GM18517 (cell line): ENCODE data around the gene SEMA4G.

ENCODE experiments used
- ATAC-seq: cut with Tn5 transposase; IDR thresholded peaks from one replicate; pipeline ENCODE4 v1.9.1; 2021; ENCODE audit warnings: mild to moderate bottlenecking, moderate library complexity; ENCODE audit not compliant: unreplicated experiment

Gene SEMA4G, protein sequence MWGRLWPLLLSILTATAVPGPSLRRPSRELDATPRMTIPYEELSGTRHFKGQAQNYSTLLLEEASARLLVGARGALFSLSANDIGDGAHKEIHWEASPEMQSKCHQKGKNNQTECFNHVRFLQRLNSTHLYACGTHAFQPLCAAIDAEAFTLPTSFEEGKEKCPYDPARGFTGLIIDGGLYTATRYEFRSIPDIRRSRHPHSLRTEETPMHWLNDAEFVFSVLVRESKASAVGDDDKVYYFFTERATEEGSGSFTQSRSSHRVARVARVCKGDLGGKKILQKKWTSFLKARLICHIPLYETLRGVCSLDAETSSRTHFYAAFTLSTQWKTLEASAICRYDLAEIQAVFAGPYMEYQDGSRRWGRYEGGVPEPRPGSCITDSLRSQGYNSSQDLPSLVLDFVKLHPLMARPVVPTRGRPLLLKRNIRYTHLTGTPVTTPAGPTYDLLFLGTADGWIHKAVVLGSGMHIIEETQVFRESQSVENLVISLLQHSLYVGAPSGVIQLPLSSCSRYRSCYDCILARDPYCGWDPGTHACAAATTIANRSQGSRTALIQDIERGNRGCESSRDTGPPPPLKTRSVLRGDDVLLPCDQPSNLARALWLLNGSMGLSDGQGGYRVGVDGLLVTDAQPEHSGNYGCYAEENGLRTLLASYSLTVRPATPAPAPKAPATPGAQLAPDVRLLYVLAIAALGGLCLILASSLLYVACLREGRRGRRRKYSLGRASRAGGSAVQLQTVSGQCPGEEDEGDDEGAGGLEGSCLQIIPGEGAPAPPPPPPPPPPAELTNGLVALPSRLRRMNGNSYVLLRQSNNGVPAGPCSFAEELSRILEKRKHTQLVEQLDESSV

DNA sequence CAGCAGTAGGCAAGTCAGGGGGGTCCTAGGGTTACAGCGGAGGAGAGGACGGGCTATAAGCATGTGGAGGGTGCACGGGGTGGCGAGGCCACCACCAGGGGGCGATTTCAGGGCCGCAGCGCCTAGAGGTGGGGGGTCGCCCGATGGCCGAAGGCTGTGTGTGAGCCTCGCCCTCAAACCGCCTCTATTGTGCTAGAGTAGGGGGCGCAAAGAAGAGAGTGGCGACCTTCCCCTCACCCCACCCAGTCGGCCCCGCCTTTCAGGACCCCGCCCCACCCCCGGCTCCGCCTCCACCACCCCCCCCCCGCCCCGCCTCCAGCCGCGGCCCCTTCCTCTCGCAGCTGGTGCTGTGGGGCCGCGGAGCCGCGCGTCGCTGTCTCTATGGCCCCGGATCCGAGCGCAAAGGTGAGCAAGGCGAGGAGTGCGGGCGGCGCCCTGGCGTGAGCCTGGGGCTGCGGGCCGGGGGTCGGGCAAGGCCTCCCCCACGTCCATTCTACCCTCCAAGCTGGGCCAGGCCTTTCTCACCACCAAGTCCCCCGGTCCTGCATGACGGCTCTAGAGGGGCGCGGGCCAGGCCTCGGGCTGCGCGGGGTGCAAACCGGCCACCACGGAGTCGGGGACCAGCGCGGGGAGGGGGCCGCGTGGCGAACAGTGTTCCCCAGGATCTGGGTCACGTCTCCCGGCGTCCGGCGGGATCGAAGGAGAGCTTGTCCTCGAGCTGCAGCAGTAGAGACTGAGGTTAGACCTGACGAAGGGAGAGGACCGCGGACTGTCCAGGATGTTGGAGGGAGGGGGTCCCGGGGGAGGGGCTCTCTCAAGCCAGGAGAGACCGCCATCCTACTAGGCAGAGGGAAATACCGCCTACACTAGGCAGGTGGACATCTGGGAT lies at the start of gene SEMA4G:
SEMA4G (plus strand) TSS at position 318 of the 889 bp plus-strand sequence. CDS start 3,409 bp downstream, outside the sequence.
- ATAC-seq: no peak

DNA sequence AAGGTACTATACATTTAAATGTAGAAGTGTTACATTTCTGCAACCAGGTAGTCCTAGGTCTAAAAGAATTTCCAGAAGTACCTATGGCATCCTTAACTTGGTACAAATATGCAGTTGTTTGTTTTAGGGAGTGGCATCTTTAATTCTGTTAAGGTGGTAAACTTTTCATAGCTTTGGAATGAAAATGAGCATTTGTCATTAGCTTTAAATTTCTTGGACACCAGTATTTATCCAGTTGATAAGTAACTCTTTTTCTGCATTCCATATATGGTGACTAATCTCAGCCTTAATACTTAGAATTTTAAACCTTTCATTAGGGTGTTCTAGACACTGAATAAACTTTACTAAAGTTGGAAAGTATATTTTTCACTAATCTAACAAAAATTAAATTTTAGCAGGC lies 45.7 kb upstream of the SEMA4G start:
- no peak for ATAC-seq

DNA sequence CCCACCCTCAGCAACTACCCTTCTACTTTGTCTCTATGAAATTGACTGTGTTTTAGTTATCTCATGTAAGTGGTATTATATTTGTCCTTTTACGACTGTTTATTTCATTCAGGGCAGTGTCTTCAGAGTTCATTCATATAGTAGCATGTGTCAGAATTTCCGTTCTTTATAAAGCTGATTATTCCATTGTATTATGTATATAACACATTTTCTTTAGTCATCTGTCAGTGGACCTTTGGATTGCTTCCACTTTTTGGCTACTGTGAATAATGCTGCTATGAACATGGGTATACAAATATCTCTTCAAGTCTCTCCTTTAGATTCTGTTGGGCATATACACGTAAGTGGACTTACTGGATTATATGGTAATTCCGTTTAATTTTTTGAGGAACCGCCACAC lies 42.0 kb upstream of the SEMA4G start:
- ATAC-seq: no peak

DNA sequence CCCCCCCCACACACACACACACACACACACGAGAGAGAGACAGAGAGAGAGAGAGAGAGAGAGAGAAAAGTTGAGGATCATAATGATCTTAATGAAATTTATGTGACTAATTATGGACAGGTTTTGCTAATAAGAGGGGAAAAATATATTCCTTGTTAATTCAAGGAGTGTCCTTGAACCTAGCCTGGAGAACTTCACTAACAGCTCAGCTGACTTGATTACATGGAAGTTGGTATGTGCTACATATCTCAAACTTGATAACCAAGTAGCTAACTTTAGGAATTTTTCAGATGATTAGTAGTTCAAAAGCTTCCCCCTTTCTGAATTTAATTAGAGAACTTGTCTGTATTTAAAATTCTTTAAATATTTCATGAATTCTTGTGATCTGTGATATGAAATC lies 41.3 kb upstream of the SEMA4G start:
- no peak for ATAC-seq

DNA sequence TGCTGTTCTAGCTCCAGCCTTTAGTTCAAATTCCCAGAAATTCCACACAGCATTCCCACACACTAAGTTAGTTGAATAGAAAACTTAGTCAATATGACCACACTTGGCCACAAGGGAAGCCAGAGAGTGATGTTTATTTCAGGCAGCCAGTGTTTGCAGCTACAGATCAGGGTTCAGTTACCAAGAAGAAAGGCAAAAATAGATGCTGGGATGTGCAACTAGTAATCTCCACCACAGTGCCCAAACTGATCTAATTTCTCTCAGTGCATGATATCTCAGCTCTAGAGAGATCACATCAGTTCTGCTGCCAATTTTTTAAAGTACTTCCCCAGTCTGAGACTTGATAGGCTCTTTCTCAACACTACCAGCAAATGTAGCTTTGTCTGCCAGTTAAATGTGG lies 38.9 kb upstream of the SEMA4G start:
- ATAC-seq: no peak

DNA sequence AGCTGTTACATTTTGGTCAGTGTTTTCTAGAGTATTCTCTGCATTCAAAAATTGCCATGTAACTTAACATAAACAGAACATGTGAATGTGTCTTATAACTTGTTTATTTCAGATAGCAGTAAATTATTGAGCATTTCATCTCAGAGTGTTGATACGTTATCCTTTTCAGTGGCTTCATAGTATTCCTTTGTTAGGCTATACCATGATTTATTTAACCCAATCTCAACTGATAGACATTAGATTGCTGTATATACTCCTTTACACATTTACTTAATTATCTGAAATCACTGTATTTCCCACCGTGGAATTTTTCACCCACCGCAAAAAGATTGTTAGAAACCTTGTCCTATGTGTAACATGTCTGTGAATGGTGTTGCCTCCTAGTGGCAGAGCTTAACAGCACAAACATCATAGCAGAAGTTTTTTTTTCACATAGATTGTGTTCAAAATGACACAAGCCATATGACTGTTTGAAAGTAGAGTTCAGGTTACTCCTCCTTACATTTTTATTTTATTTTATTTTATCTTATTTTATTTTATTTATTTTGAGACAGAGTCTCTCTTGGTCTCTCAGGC lies 35.1 kb upstream of the SEMA4G start:
- no peak for ATAC-seq

DNA sequence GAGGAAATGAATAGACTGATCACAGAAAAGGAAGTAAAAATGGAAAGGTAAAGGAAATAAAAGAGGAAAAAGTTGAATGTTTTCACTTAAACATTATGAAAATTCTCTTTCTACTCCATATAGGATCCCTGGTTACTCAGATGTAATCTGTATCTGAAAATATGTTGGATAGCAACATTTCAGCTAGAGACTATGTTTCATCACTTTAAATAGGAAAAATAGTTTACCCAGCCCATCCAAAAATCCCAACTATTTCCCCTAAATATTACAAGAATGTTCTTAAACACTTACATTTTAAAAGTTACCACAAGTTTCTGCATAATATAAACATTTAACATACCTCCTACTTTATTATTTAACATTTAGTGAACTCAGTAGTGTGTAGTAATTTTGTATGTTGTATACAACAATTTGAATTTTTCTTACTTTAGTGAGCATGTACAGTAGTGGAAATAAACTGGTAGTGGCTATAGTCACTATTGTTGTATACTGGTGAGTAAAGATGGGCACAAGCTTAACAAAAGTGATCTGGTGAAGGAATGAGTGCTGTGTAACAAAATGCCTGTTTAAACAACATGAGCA lies 29.4 kb upstream of the SEMA4G start:
- ATAC-seq: no peak

DNA sequence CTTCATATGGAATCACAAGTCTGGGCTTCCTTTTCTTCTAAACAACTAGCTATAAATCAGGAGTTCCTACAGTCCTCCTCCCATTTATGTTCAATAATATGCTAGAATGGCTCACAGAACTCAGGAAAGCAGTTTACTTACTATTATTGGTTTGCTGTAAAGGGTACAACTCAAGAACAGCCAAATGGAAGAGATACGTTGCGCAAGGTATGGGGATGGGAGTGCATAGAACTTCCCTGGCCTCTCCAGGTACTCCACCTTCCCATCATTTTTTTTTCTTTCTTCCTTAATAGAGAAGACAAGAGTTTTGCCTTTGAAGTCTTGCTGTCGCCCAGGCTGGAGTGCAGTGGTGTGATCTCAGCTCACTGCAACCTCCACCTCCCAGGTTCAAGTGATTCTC lies 27.1 kb upstream of the SEMA4G start:
- ATAC-seq: no peak

DNA sequence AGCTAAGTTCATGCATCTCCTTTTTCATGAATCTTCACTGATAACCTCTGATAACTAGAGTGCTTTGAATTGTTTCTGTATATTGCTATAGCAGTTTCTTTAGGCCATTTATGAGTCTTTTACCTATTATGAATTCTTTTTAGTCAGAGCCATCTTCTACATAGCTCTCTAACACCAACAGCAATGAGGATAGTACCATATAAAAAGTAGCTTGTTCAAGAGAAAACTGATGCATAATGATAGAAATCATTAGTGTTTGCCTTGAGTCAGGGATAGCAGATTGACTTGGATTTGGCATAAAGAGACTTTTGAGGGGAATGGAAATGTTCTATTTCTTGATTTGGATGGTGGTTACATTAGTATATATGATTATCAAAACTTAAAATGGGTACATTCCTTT lies 25.8 kb upstream of the SEMA4G start:
- ATAC-seq: no peak

DNA sequence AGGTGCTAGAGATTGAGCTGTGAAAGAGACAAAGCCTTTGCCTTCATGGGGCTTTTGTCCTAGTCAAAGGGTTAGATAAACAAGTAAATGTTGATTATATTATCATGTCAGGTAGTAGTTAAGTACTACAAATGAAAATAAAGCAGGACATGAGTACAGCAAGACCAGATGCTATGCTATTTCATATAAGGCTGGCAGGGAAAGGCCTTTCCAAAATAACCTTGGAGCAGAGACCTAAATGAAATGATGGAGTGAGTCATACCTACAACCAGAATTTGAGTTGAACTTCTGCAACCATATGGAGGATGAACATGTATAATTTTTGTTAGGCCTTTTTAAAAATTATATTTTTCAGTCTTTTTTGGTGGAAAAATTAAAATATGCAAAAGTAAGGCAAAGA lies 23.6 kb upstream of the SEMA4G start:
- ATAC-seq: no peak

DNA sequence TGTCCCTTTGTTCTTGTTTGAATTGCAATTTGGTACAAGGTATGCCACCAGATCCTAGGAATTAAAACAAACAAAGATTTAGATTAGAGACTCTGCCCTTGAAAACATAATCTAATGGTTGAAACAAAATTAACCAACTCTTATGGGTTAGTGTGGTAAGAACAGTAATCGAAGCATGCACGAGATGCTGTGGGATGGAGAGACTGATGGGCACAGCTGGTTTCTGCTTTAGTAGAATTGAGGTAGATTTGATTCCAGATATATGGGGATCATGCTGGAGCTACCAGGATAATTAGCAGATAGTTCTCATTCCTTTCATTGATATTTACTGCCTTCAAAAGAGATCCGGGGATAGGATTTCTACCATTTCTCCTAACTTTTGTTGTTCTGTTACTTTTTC lies 20.4 kb upstream of the SEMA4G start:
- no peak for ATAC-seq

DNA sequence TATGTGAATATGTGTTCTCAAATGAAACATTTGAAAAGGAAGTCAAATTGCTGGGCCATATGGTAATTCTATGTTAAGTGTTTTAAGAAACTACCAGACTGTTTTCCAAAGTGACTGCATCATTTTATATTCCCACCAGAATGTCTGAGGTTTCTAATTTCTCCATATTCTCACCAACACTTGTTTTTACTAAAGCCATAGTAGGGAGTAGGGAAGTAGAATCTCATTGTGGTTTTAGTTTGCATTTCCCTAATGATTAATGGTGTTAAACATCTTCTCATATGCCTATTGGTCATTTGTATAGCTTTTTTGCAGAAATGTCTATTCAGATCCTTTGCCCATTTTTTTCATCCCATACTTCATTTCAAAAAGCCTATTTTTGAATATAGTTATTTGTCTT lies 9.1 kb upstream of the SEMA4G start:
- no peak for ATAC-seq

DNA sequence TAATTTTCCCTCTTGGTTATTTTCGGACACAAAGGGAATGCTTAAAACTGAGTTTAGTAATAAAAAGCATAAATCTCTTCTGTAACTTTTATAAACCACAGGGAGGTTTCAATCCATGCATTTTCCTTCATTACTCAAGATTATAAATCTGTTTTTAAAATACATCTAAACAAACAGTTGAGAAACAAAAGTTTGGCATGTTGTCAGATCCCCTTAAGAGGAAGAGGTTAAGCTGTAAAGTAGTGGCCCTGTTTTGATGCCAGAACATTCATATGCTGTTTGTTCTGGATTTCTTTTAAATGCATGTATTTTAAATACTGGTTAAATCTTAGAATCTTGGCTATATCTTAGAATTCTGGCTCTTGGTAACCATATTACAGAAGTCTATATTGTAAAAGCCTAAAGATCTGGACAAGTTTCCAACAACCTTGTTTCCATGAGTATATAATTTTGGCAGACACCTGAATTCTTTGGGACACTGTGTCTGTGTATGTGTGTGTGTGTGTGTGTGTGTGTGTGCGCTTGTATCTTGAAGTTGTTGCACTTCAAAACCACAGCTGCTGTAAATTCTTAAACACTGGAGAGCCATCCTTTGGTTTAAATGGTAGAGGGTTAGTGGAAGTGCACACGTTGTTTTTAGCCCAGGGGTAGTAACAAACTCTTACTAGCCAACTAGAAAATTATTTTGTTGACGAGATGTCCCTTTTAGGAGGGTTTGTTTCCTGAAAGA lies 6.8 kb upstream of the SEMA4G start:
- ATAC-seq: no peak

DNA sequence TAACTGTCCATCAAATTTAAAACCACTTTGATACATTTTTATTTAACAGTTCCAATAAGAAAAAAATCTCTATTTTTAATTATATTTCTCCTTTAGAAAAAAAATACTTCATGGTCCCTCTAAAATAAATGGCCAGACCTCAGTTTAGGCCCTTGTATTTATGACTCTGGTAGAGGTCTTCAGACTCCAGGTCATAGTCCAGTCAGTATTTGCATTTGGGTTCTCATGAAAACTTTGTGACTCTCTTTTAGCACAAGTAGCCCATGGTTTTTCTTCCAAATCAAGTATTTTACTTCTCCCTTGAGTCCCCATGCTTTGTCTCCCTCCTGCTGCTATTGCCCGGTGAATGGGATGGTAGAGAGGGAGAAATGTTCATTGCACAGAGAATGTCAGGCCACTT lies 5.5 kb upstream of the SEMA4G start:
- no peak for ATAC-seq

DNA sequence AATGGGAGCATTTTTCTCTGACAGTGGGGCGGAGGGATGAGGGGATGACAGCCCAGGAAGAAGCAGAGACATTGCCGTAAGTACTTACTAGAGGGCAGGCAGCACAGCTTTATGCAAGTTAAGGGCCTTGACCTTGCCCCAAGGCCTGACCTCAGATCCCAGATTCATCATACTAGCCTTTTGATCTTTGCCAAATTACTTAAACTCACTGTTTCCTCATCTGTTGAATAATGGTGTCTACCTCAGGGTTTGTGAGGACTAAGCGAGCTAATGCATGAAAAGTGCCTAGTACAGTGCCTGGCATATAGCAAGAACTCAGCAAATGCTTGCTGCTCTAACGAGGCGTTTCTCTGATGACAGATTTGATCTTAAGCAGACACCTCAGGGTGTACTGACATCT lies 3.5 kb upstream of the SEMA4G start:
- no peak for ATAC-seq

DNA sequence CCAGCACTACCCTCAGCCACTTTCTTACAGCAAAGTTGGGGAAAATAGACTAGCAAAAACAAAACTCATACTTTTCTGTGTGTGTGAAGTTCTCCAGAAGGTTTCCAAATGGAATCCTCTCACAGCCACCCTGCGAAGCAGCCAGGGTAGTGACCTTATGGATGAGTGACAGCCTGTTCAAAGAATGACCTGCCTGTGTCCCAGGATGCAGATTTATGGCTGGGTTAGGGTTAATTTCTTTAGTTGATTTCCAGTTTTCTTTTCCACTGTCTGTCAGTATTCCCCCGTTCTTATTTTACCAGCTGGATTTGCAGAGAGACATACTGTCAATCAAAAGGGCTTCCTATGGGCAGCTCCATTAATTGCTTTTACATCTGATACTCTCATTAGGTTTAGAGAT lies 2.4 kb upstream of the SEMA4G start:
- ATAC-seq: no peak

DNA sequence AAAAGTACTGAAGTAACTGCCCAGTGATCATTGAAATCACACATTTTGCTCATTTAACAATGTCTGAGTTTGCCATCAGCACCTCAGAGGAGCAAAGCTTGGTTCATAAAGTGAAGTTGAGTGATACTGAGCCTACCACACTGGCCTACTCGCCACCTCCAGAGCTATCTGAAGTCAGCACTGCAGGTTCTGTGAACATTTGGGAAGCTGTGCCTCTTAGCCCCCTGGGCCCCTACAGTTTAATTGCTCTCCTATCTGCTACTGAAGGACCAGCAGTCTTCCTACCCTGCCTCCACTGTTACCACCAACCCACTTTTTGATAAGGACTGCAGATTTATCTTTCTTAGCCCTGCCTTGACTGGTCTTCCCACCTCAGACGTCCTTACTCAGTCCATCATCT lies 2.0 kb upstream of the SEMA4G start:
- no peak for ATAC-seq

DNA sequence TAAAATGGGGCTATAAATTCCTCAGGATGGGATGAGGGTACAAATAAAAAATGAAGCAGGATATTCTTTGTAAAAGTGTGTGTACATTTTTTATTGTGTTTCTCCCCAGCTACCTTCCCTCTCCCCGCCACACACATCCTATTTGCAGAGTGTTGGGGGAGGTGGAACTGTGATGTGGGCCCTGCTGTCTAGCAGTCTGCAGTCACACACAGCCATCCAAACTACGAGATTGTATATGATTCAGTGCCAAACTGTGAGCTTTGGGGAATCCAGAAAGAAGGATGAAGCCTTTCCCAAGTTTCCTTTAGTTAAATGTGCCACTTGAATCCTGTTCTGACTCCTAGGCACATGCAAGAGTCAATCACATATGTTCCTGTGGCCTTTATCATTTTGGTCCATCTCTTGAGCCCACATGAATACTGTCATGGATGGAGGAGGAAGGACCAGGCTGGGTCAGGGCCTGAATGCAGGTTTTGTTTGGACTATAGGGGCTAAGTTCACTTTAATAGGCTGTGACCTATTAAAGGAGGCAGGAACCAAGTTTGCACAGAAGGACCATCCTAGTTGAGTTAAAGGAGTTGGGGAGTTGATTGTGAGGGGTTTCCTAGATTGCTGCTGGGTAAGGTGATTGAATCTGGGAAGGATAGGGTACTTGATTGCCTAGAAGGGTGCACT lies 1.1 kb upstream of the SEMA4G start:
- no peak for ATAC-seq

DNA sequence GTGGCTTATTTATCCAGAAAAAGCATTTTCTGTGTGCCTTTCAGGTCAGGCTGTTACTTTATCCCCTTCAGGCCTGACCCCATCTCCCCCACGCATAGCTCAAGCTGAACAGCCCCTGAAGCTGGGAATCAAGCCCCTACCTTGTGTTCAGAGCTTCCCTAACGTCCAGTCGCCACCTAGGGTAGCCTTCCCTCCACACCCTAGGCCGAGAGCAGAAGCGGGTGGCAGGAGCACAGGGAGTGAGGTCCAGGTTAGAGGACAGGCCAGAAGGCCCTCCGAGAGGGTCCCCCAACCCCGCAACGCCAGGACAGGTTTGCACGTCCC lies 479 bp upstream of the SEMA4G start:
- no peak for ATAC-seq
